NCI-H226 (cell line): ENCODE data around the gene ZSCAN4.

Experiments used
- DNase-seq: peaks from one replicate; pipeline ENCODE4 v3.0.0-alpha.2; 2015

Gene ZSCAN4

GRCh38 chr19:57668635-57669034, at the start of gene ZSCAN4:
Gene ZSCAN4, plus strand, starts transcription at chr19:57668935. Its CDS starts 7,211 bp downstream, at chr19:57676146.
- DNase-seq, result no peak

- no peak for DNase-seq
Observed at GRCh38 chr19:57620673-57621348, 47.9 kb upstream of the ZSCAN4 start.

- no peak for DNase-seq
Observed at GRCh38 chr19:57623091-57623490, 45.6 kb upstream of the ZSCAN4 start.

- peak; percentile 96 for DNase-seq
Observed at GRCh38 chr19:57632987-57633831, 35.5 kb upstream of the ZSCAN4 start, which contains the start of gene ZNF211. Gene ZNF211, plus strand, starts transcription at chr19:57633168. Its CDS starts 179 bp downstream, at chr19:57633347.

- DNase-seq, result no peak
Observed at GRCh38 chr19:57633832-57634131, 35.0 kb upstream of the ZSCAN4 start.

GRCh38 chr19:57637379-57637778, 31.4 kb upstream of the ZSCAN4 start:
- DNase-seq, result no peak

- no peak for DNase-seq
Observed at GRCh38 chr19:57641715-57642234, 27.0 kb upstream of the ZSCAN4 start.

GRCh38 chr19:57642396-57643046, 26.2 kb upstream of the ZSCAN4 start:
- DNase-seq, result no peak

- DNase-seq, result no peak
Observed at GRCh38 chr19:57643734-57644133, 25.0 kb upstream of the ZSCAN4 start.

- no peak for DNase-seq
Observed at GRCh38 chr19:57648331-57649003, 20.3 kb upstream of the ZSCAN4 start.

- peak; percentile 60 for DNase-seq
Observed at GRCh38 chr19:57651654-57651996, 17.1 kb upstream of the ZSCAN4 start.

GRCh38 chr19:57653689-57654088, 15.0 kb upstream of the ZSCAN4 start:
- DNase-seq, result no peak

- DNase-seq, result no peak
Observed at GRCh38 chr19:57655443-57655842, 13.3 kb upstream of the ZSCAN4 start.

- DNase-seq, result peak; percentile 10
Observed at GRCh38 chr19:57656346-57656745, 12.4 kb upstream of the ZSCAN4 start.

GRCh38 chr19:57664269-57665127, 4.2 kb upstream of the ZSCAN4 start:
- DNase-seq, result peak; percentile 28

GRCh38 chr19:57665261-57665806, 3.4 kb upstream of the ZSCAN4 start:
- no peak for DNase-seq

GRCh38 chr19:57667228-57667627, 1.5 kb upstream of the ZSCAN4 start:
- no peak for DNase-seq

- no peak for DNase-seq
Observed at GRCh38 chr19:57671124-57671895, 2.6 kb downstream of the ZSCAN4 start.

- no peak for DNase-seq
Observed at GRCh38 chr19:57672466-57672865, 3.7 kb downstream of the ZSCAN4 start.

GRCh38 chr19:57675881-57676280, 7.1 kb downstream of the ZSCAN4 start:
- no peak for DNase-seq

- DNase-seq, result no peak
Observed at GRCh38 chr19:57682226-57682766, 13.6 kb downstream of the ZSCAN4 start.
